DOHH2 (cell line): ENCODE measurements around the gene WDR12.

Experiments used
- CTCF ChIP-seq: fragments of 200-600 bp; sonication (generic); IDR thresholded peaks from one replicate; pipeline ENCODE4 v1.5.1; 2014; ENCODE audit warnings: antibody characterized with exemption, mild to moderate bottlenecking, low read depth, low read length; ENCODE audit not compliant: poor library complexity, severe bottlenecking
- EZH2phosphoT487 ChIP-seq: fragments of 200-600 bp; sonication (generic); IDR thresholded peaks from 2 replicates; pipeline ENCODE4 v1.6.1; 2017; ENCODE audit warnings: borderline replicate concordance, mild to moderate bottlenecking, antibody characterized with exemption, low read length, moderate library complexity, mixed read lengths

GRCh38 chr2:202945497-202945896 is 34.0 kb upstream of the WDR12 start:
- no peak for TF ChIP-seq EZH2phosphoT487
- TF ChIP-seq CTCF, result no peak
